Measurements from ENCODE around the gene CDK3. TPM values are rescaled to one million over a fixed set of nuclear protein-coding genes. Genes with fewer than 3 reads are reported as not detected.
"Not testable (repeated sequence)": the region's sequence is repeated elsewhere in the genome, so short reads cannot be mapped to it uniquely, and the experiment has no call there.

The CDK3 gene
- total RNA-seq: 1 to 10 TPM; 7.5 to 8.2 TPM

GRCh38 chr17:76000755-76001521 lies at the start of gene CDK3:
CDK3 (plus strand) TSS chr17:76000855; CDS start chr17:76001426, 571 bp downstream.
- Mint-ChIP-seq H3K27me3 (no peaks in the 10 kb centered on the region), H3K4me3 (no peak within 1 kb of the TSS), H3K4me1 (peaks cover 18% of the 10 kb centered on the region), H3K9me3 (no peaks in the 10 kb centered on the region), H3K27ac (no peak within 1 kb of the TSS), H3K36me3 (peaks cover 2% of the 10 kb centered on the region)
- POLR2A ChIA-PET: interaction anchor here (0.6 kb wide), 1 partner anchor 10 kb away, joined by 3 read pairs; no protein-coding TSS in a partner anchor
- no peak for DNase-seq
- ATAC-seq (ENCODE audit: low read depth): no peak

GRCh38 chr17:75950855-75951554 lies 49.6 kb upstream of the CDK3 start:
- Mint-ChIP-seq H3K36me3 (peaks cover 26% of the 10 kb centered on the region), H3K4me1 (peaks cover 13% of the 10 kb centered on the region), H3K27me3 (no peaks in the 10 kb centered on the region), H3K9me3 (no peaks in the 10 kb centered on the region), H3K27ac (peak overlapping the region; percentile 83), H3K4me3 (peak overlapping the region; percentile 40)
- DNase-seq (no peak), ATAC-seq (ENCODE audit: low read depth) (peak; percentile 65)
- POLR2A ChIA-PET: interaction anchor here (0.6 to 0.7 kb wide), 3 partner anchors 25 to 35 kb away, joined by 3 to 7 read pairs (median 3); no protein-coding TSS in a partner anchor

GRCh38 chr17:75959051-75959838 lies 41.4 kb upstream of the CDK3 start:
- H3K36me3 Mint-ChIP-seq: peaks cover 10% of the 10 kb centered on the region
- DNase-seq (no peak), ATAC-seq (ENCODE audit: low read depth) (no peak)
- POLR2A ChIA-PET: no interaction called here
- H3K4me1 Mint-ChIP-seq: no peaks in the 10 kb centered on the region
- no peak overlapping the region for H3K27ac Mint-ChIP-seq
- H3K4me3 Mint-ChIP-seq: no peak overlapping the region
- H3K27me3 Mint-ChIP-seq: no peaks in the 10 kb centered on the region
- no peaks in the 10 kb centered on the region for H3K9me3 Mint-ChIP-seq

GRCh38 chr17:75959839-75960511 lies 40.7 kb upstream of the CDK3 start:
- POLR2A ChIA-PET: no interaction called here
- H3K9me3 Mint-ChIP-seq: no peaks in the 10 kb centered on the region
- no peak for DNase-seq
- H3K36me3 Mint-ChIP-seq: peaks cover 11% of the 10 kb centered on the region
- ATAC-seq (ENCODE audit: low read depth): no peak
- H3K4me1 Mint-ChIP-seq: no peaks in the 10 kb centered on the region
- H3K27me3 Mint-ChIP-seq: no peaks in the 10 kb centered on the region
- H3K4me3 Mint-ChIP-seq: no peak overlapping the region
- H3K27ac Mint-ChIP-seq: no peak overlapping the region

GRCh38 chr17:75965468-75965867 lies 35.2 kb upstream of the CDK3 start:
- POLR2A ChIA-PET: interaction anchor here (0.6 to 0.8 kb wide), 2 partner anchors 13 to 90 kb away, joined by 3 to 4 read pairs; partner anchors contain the start of genes ACOX1 and TEN1
- Mint-ChIP-seq H3K4me1 (no peaks in the 10 kb centered on the region), H3K27ac (no peak overlapping the region), H3K4me3 (no peak overlapping the region), H3K9me3 (no peaks in the 10 kb centered on the region), H3K36me3 (peaks cover 3% of the 10 kb centered on the region), H3K27me3 (no peaks in the 10 kb centered on the region)
- DNase-seq: no peak
- ATAC-seq (ENCODE audit: low read depth): no peak

GRCh38 chr17:75969044-75969443 lies 31.6 kb upstream of the CDK3 start:
- H3K4me3 Mint-ChIP-seq; H3K27me3 Mint-ChIP-seq; DNase-seq; H3K27ac Mint-ChIP-seq; POLR2A ChIA-PET; H3K9me3 Mint-ChIP-seq; ATAC-seq (ENCODE audit: low read depth); H3K4me1 Mint-ChIP-seq: not testable (repeated sequence)
- H3K36me3 Mint-ChIP-seq: peaks cover 11% of the 10 kb centered on the region

GRCh38 chr17:75970011-75970523 lies 30.6 kb upstream of the CDK3 start:
- POLR2A ChIA-PET: no interaction called here
- H3K36me3 Mint-ChIP-seq: peaks cover 11% of the 10 kb centered on the region
- peaks cover 3% of the 10 kb centered on the region for H3K4me1 Mint-ChIP-seq
- no peak overlapping the region for H3K27ac Mint-ChIP-seq
- no peaks in the 10 kb centered on the region for H3K27me3 Mint-ChIP-seq
- no peaks in the 10 kb centered on the region for H3K9me3 Mint-ChIP-seq
- ATAC-seq (ENCODE audit: low read depth) (no peak), DNase-seq (no peak)
- H3K4me3 Mint-ChIP-seq: no peak overlapping the region

GRCh38 chr17:75970626-75971025 lies 30.0 kb upstream of the CDK3 start:
- Mint-ChIP-seq H3K4me1 (peaks cover 5% of the 10 kb centered on the region), H3K9me3 (no peaks in the 10 kb centered on the region), H3K27me3 (no peaks in the 10 kb centered on the region), H3K36me3 (peaks cover 11% of the 10 kb centered on the region), H3K4me3 (no peak overlapping the region), H3K27ac (no peak overlapping the region)
- POLR2A ChIA-PET: no interaction called here
- ATAC-seq (ENCODE audit: low read depth) (no peak), DNase-seq (no peak)

GRCh38 chr17:75975187-75975586 lies 25.5 kb upstream of the CDK3 start:
- Mint-ChIP-seq H3K36me3 (peaks cover 19% of the 10 kb centered on the region), H3K4me1 (peaks cover 24% of the 10 kb centered on the region)
- DNase-seq; H3K27me3 Mint-ChIP-seq; ATAC-seq (ENCODE audit: low read depth); POLR2A ChIA-PET; H3K9me3 Mint-ChIP-seq; H3K4me3 Mint-ChIP-seq; H3K27ac Mint-ChIP-seq: not testable (repeated sequence)

GRCh38 chr17:75975757-75976174 lies 24.9 kb upstream of the CDK3 start:
- Mint-ChIP-seq H3K27ac (no peak overlapping the region), H3K36me3 (peaks cover 19% of the 10 kb centered on the region), H3K4me3 (peak overlapping the region; percentile 8), H3K27me3 (no peaks in the 10 kb centered on the region), H3K4me1 (peaks cover 30% of the 10 kb centered on the region), H3K9me3 (no peaks in the 10 kb centered on the region)
- POLR2A ChIA-PET: no interaction called here
- no peak for DNase-seq
- ATAC-seq (ENCODE audit: low read depth): no peak

- no peak for ATAC-seq (ENCODE audit: low read depth)
- DNase-seq: no peak
- H3K4me3 Mint-ChIP-seq: peak overlapping the region; percentile 4
- POLR2A ChIA-PET: interaction anchor here (0.7 kb wide), 1 partner anchor 9 kb away, joined by 3 read pairs; no protein-coding TSS in a partner anchor
- peaks cover 33% of the 10 kb centered on the region for H3K4me1 Mint-ChIP-seq
- H3K9me3 Mint-ChIP-seq: no peaks in the 10 kb centered on the region
- peaks cover 19% of the 10 kb centered on the region for H3K36me3 Mint-ChIP-seq
- no peaks in the 10 kb centered on the region for H3K27me3 Mint-ChIP-seq
- no peak overlapping the region for H3K27ac Mint-ChIP-seq
Measured at GRCh38 chr17:75976175-75976848, 24.3 kb upstream of the CDK3 start.

Measured in activated naive CD8-positive, alpha-beta T cell treated with anti-CD3 and anti-CD28 coated beads, Interleukin-2, amount 10 ng/mL, durations not matched to agents 7 days and 5 days (primary cell).